Upper lobe of right lung (tissue), 1 donor: Measurements from ENCODE around the gene MLLT1. TPM values are rescaled to one million over a fixed set of nuclear protein-coding genes. Genes with fewer than 3 reads are reported as not detected.

Experiments used
- ATAC-seq: fragments of 200-7000 bp; cut with Tn5 transposase; one replicate; pipeline ENCODE4 v1.9.1; 2020; ENCODE audit warnings: mild to moderate bottlenecking, moderate library complexity
- DNase-seq: peaks from one replicate; pipeline ENCODE4 v3.0.0-alpha.2; 2020
- H3K27ac ChIP-seq: fragments of 200-600 bp; one replicate; pipeline ENCODE4 v1.8.0; 2022
- H3K27me3 ChIP-seq: fragments of 200-600 bp; one replicate; pipeline ENCODE4 v1.8.0; 2022; ENCODE audit warnings: mild to moderate bottlenecking
- H3K36me3 ChIP-seq: fragments of 200-600 bp; one replicate; pipeline ENCODE4 v1.8.0; 2022
- H3K4me1 ChIP-seq: fragments of 200-600 bp; one replicate; pipeline ENCODE4 v1.8.0; 2022
- H3K4me3 ChIP-seq: fragments of 200-600 bp; one replicate; pipeline ENCODE4 v1.8.0; 2022; ENCODE audit warnings: mild to moderate bottlenecking
- H3K9me3 ChIP-seq: fragments of 200-600 bp; one replicate; pipeline ENCODE4 v1.8.0; 2022
- intact Hi-C: fragments of 100-400 bp; cut with DNase I; formaldehyde crosslinking; loops from one replicate; pipeline ENCODE4 v1.11.0; 2022
- total RNA-seq: library from RNA; stranded (reverse); fragmentation: NEBNext Ultra II Directional; extraction: Animal tissue kit (Norgen Biotek cat#: 25700); gene quantifications from one replicate; pipeline ENCODE4 v1.2.1, GENCODE V29; 2021
- TF ChIP-seq, protein P1 (sequence below): fragments of 200-600 bp; IDR thresholded peaks from one replicate; pipeline ENCODE4 v1.8.0; 2022; ENCODE audit warnings: antibody characterized with exemption
- donor health status: DM: no; HTN: yes; CAD: no; lungs with severe emphysema.

MLLT1 gene
- total RNA-seq, 1 donor from 2014 or later: 73.4 TPM

DNA sequence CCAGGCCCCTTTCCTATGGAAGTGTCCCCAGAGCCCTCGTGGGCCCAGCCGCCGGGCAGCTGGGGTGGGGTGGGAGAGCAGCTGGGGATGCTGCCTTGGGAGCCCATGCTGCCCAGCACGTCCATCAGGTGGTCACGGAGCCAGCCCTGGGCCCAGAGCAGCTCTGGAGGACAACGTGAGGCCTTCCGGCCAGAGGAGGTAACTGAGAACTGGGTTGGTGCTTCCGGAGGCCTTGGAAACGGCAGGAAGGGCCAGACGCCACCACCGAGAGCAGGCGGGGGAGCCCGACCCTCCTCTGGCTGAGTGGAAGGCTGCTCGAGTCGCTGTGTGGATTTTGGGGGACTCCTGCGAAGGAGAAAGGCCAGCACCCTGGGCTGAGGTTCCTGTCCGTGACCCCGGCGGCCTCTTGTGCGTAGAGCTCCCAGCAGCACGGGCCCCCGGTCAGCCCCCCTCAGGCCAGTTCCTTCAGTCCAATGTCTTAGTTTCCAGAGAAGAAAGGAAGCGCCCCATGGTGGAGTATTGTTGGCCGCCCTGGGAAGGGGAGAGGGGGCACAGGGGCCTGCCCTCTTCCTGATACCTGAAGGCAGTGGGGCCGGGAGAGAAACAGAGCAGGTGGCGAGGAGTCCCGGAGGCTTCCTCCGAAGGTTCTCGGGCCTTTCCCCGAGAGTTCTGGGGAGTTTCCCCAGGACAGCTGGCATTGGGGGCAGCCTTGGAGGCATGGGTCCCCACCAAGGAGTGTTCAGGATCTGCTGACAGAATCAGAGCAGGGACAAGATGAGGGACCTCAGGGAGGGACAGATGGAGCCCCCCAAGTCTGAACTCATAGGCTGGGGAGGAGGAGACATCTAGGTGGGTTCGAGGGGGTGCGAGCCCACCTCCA is 68.8 kb downstream of the MLLT1 start:
- TF ChIP-seq, protein P1, sequence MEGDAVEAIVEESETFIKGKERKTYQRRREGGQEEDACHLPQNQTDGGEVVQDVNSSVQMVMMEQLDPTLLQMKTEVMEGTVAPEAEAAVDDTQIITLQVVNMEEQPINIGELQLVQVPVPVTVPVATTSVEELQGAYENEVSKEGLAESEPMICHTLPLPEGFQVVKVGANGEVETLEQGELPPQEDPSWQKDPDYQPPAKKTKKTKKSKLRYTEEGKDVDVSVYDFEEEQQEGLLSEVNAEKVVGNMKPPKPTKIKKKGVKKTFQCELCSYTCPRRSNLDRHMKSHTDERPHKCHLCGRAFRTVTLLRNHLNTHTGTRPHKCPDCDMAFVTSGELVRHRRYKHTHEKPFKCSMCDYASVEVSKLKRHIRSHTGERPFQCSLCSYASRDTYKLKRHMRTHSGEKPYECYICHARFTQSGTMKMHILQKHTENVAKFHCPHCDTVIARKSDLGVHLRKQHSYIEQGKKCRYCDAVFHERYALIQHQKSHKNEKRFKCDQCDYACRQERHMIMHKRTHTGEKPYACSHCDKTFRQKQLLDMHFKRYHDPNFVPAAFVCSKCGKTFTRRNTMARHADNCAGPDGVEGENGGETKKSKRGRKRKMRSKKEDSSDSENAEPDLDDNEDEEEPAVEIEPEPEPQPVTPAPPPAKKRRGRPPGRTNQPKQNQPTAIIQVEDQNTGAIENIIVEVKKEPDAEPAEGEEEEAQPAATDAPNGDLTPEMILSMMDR: no peak
- H3K4me3 ChIP-seq: no peak overlapping the region
- intact Hi-C loops: no loop called here
- H3K36me3 ChIP-seq: peaks cover 28% of the 10 kb centered on the region
- no peaks in the 10 kb centered on the region for H3K9me3 ChIP-seq
- ATAC-seq (peak; percentile 9), DNase-seq (peak; percentile 61)
- peak overlapping the region; percentile 60 for H3K27ac ChIP-seq
- no peaks in the 10 kb centered on the region for H3K27me3 ChIP-seq
- H3K4me1 ChIP-seq: no peaks in the 10 kb centered on the region

DNA sequence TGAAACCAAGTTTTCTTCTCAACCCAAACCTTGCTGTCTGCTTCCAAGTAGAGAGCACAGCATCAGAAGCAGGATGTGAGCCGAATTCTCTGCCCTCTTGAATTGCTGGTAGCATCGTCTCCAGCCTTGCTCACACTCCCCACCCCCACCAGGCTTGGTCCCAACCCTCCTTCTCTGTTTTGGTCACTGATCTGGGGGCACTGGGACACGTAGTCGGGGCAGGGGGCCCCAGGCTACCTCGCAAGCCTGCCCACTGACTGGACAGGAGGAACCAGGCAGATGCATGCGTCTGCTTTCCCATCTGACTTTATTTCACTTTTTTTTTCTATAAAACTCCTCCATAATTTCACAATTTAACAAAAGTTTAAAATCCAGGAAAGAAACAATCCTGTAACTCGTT is 69.7 kb downstream of the MLLT1 start:
- Histone ChIP-seq H3K4me3 (no peak overlapping the region), H3K27ac (peak overlapping the region; percentile 60)
- intact Hi-C loops: no loop called here

DNA sequence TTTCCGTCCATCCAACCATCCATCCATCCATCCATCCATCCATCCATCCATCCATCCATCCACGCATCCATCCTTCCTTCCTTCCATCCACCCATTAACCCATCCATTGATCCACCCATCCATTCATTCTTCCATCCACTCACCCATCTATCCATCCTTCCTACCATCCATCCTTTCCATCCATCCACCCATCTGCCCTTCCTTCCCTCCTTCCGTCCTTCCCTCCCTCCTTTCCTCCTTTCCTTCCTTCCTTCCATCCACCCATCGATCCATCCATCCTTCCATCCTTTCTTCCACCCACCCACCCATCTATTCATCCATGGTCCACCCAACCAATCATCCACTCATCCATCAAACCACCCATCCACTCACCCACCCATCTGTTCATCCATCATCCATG is 70.1 kb downstream of the MLLT1 start:
- no peaks in the 10 kb centered on the region for H3K4me1 ChIP-seq
- TF ChIP-seq, protein P1: no peak
- intact Hi-C loops: no loop called here
- no peak overlapping the region for H3K4me3 ChIP-seq
- no peak for DNase-seq
- no peak for ATAC-seq
- H3K36me3 ChIP-seq: peaks cover 22% of the 10 kb centered on the region
- H3K27me3 ChIP-seq: no peaks in the 10 kb centered on the region
- H3K27ac ChIP-seq: no peak overlapping the region
- no peaks in the 10 kb centered on the region for H3K9me3 ChIP-seq

More for the DNA sequence above, 69.7 kb downstream of the MLLT1 start:
- Histone ChIP-seq H3K4me1 (no peaks in the 10 kb centered on the region), H3K36me3 (peaks cover 27% of the 10 kb centered on the region), H3K9me3 (no peaks in the 10 kb centered on the region), H3K27me3 (no peaks in the 10 kb centered on the region)
- DNase-seq (peak; percentile 28), ATAC-seq (no peak)
- TF ChIP-seq, protein P1: no peak

DNA sequence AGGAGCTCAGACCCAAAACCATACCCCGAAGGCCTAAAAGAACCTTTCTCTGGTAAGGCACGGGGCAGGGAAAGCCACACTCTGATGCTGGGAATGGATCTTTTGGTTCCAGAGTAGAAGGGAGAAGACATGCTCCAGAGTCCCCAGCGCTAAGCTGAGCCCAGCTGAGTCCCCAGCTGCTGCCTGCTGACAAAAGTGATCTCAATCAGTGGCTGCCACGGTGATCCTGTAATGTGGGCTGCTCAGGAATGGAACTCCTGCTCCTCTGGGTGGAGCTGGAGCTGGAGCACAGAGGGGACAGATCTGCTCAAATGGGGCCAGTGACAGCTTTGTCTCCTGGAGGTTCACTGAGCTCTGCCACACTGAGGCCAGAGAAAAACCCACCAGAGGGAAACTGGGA is 70.5 kb downstream of the MLLT1 start:
- Histone ChIP-seq H3K4me3 (no peak overlapping the region), H3K36me3 (peaks cover 21% of the 10 kb centered on the region), H3K27ac (no peak overlapping the region), H3K9me3 (no peaks in the 10 kb centered on the region), H3K27me3 (no peaks in the 10 kb centered on the region), H3K4me1 (no peaks in the 10 kb centered on the region)
- DNase-seq (peak; percentile 30), ATAC-seq (no peak)
- intact Hi-C loops: no loop called here
- TF ChIP-seq, protein P1: no peak

DNA sequence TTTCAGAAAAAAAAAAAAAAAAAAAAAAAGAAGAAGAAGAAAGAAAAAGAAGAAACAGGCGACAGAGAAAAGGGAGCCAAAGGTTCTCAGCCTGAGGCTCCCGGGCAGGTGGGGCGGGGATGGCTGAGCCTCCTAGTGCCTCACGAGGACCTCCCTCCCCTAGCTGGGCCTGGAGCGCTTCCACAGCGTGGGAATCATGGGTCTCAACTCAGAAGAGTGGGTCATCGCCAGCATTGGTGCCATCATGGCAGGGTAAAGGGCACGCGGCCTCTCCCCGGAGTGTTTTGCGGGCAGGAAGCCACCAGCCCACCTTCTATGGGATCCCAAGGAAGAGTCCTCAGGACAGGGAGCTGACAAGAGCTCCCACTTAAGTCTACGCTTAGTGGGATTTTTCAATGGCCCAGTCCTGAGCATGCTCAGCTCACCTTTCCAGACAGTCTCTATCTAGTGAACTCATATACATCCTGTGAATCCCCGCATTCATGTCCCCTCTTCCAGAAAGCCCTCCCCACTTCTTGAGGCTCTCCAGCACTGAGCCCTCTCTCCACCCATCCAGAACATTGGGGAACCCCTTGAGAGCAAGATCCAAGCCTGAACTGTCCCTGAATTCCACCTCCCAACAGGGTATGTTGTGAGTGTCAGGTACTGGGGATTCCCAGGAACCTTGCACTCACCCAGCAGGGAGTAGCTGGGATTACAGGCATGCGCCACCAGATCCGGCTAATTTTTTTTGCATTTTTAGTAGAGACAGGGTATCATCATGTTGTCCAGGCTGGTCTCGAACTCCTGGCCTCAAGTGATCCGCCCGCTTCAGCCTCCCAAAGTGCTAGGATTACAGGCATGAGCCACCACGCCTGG is 74.7 kb downstream of the MLLT1 start:
- no peaks in the 10 kb centered on the region for H3K9me3 ChIP-seq
- TF ChIP-seq, protein P1: no peak
- intact Hi-C loops: no loop called here
- H3K4me1 ChIP-seq: peaks cover 2% of the 10 kb centered on the region
- no peak overlapping the region for H3K27ac ChIP-seq
- DNase-seq (peak; percentile 59), ATAC-seq (no peak)
- no peaks in the 10 kb centered on the region for H3K36me3 ChIP-seq
- H3K4me3 ChIP-seq: no peak overlapping the region
- no peaks in the 10 kb centered on the region for H3K27me3 ChIP-seq
